HCT116 (cell line): Measurements from ENCODE around the gene RAB36. TPM values are rescaled to one million over a fixed set of nuclear protein-coding genes. Genes with fewer than 3 reads are reported as not detected.

Experiments used
- ATAC-seq: fragments of 200-7000 bp; cut with Tn5 transposase; 2 replicates; pipeline ENCODE4 v1.9.1; 2020; ENCODE audit warnings: mild to moderate bottlenecking, moderate library complexity
- BruUV-seq: library from RNA; stranded (reverse); fragments of 400-500 nt; replicated peaks from 2 replicates; lab custom pipeline; 2021; lab: Mats Ljungman, UMichigan
- CTCF ChIA-PET: fragments of 300-600 bp; sonication (Branson Sonifier 250); formaldehyde crosslinking; loops from one replicate; lab custom pipeline; 2021; ENCODE audit warnings: antibody characterized with exemption; lab: Charles Lee
- POLR2A ChIA-PET: fragments of 300-600, 350-600 bp; sonication (Branson Sonifier 250); formaldehyde crosslinking; loops from one replicate; lab custom pipeline; 2021; ENCODE audit warnings: antibody characterized with exemption; lab: Charles Lee
- RAD21 ChIA-PET, 2 experiments: fragments of 300-600 bp; sonication (Branson Sonifier 250); formaldehyde crosslinking; loops; one replicate each; lab custom pipeline; 2023; ENCODE audit warnings: low total read pairs in 2 of 2; ENCODE audit not compliant: uncharacterized antibody in 2 of 2, unreplicated experiment in 2 of 2, low non-redundant PET in 1 of 2; lab: Charles Lee
- DNase-seq: peaks from one replicate; pipeline ENCODE4 v3.0.0-alpha.2; 2010; ENCODE audit warnings: low read depth, low spot score
- H2AFZ ChIP-seq: fragments of 200-600 bp; shearing (Covaris generic), sonication (generic); 2 replicates; pipeline ENCODE4 v1.6.1; 2017; ENCODE audit warnings: low read depth, mixed run types, mixed read lengths, antibody characterized with exemption, low read length; ENCODE audit not compliant: poor library complexity, severe bottlenecking
- H3K27ac ChIP-seq: 2 replicates; pipeline ENCODE4 v1.5.1; 2012; ENCODE audit warnings: low read depth, low read length
- H3K27me3 ChIP-seq: fragments of 200-600 bp; sonication (generic); 2 replicates; pipeline ENCODE4 v1.6.1; 2016; ENCODE audit warnings: mixed run types, low read length, mixed read lengths; ENCODE audit not compliant: insufficient read depth
- H3K36me3 ChIP-seq, 2 experiments: fragments of 200-500 bp in 1 of 2; fragments of 200-600 bp in 1 of 2; sonication (Bioruptor generic) in 1 of 2; sonication (generic) in 1 of 2; 2 replicates each; pipeline versions ENCODE4 v1.5.1 to v1.6.1; 2014 to 2016; ENCODE audit warnings: low read length in 2 of 2, inconsistent platforms in 1 of 2, mixed read lengths in 1 of 2, mixed run types in 1 of 2; ENCODE audit not compliant: insufficient read depth in 2 of 2, control insufficient read depth in 1 of 2
- H3K4me1 ChIP-seq, 2 experiments: fragments of 200-600 bp in 1 of 2; sonication (generic) in 1 of 2; 2 replicates each; pipeline versions ENCODE4 v1.5.1 to v1.6.1; 2012 to 2017; ENCODE audit warnings: low read length in 2 of 2, inconsistent platforms in 1 of 2, mild to moderate bottlenecking in 1 of 2, mixed read lengths in 1 of 2, mixed run types in 1 of 2, moderate library complexity in 1 of 2; ENCODE audit not compliant: insufficient read depth in 2 of 2, control insufficient read depth in 1 of 2
- H3K4me2 ChIP-seq: fragments of 200-600 bp; sonication (generic); 2 replicates; pipeline ENCODE4 v1.6.1; 2017; ENCODE audit warnings: mixed run types, low read length, mixed read lengths
- H3K4me3 ChIP-seq, 2 experiments: fragments of 200-600 bp in 1 of 2; sonication (generic) in 1 of 2; replicated peaks in 1 of 2; 2 replicates each; pipeline ENCODE4 v1.5.1; 2011 to 2016; ENCODE audit warnings: low read length in 2 of 2, control low read depth in 1 of 2, low read depth in 1 of 2, mild to moderate bottlenecking in 1 of 2, mixed read lengths in 1 of 2, mixed run types in 1 of 2
- H3K79me2 ChIP-seq: fragments of 200-600 bp; sonication (generic); 2 replicates; pipeline ENCODE4 v1.6.1; 2017; ENCODE audit warnings: mild to moderate bottlenecking, mixed run types, low read length, moderate library complexity, mixed read lengths; ENCODE audit not compliant: insufficient read depth
- H3K9ac ChIP-seq: fragments of 200-600 bp; sonication (generic); 2 replicates; pipeline ENCODE4 v1.6.1; 2016; ENCODE audit warnings: low read length, mixed read lengths
- H3K9me2 ChIP-seq: fragments of 200-600 bp; sonication (generic), shearing (Covaris generic); 2 replicates; pipeline ENCODE4 v1.6.1; 2017; ENCODE audit warnings: mixed run types, mild to moderate bottlenecking, moderate library complexity; ENCODE audit not compliant: insufficient read depth
- H3K9me3 ChIP-seq, 2 experiments: fragments of 200-500 bp in 1 of 2; fragments of 200-600 bp in 1 of 2; sonication (Bioruptor generic) in 1 of 2; sonication (generic) in 1 of 2; 2 replicates each; pipeline ENCODE4 v1.6.1; 2014 to 2017; ENCODE audit warnings: low read length in 2 of 2, mixed read lengths in 2 of 2, inconsistent platforms in 1 of 2, low read depth in 1 of 2, mild to moderate bottlenecking in 1 of 2, mixed run types in 1 of 2, moderate library complexity in 1 of 2; ENCODE audit not compliant: control insufficient read depth in 1 of 2, insufficient read depth in 1 of 2
- H4K20me1 ChIP-seq: fragments of 200-600 bp; sonication (generic), shearing (Covaris generic); 2 replicates; pipeline ENCODE4 v1.6.1; 2017; ENCODE audit warnings: mixed run types, mild to moderate bottlenecking, moderate library complexity; ENCODE audit not compliant: insufficient read depth
- CBX3 ChIP-seq: IDR thresholded peaks from 2 replicates; pipeline ENCODE4 v1.6.1; 2012; ENCODE audit warnings: low read depth
- CEBPB ChIP-seq: IDR thresholded peaks from 2 replicates; pipeline ENCODE4 v1.6.1; 2012; ENCODE audit warnings: low read depth
- ELF1 ChIP-seq: IDR thresholded peaks from 2 replicates; pipeline ENCODE4 v1.6.1; 2012; ENCODE audit warnings: low read depth, borderline replicate concordance
- EZH2 ChIP-seq: fragments of 200-600 bp; sonication (generic); IDR thresholded peaks from 2 replicates; pipeline ENCODE4 v1.6.1; 2017; ENCODE audit warnings: antibody characterized with exemption, mixed run types
- JUND ChIP-seq: IDR thresholded peaks from 2 replicates; pipeline ENCODE4 v1.6.1; 2012
- MAX ChIP-seq: IDR thresholded peaks from 2 replicates; pipeline ENCODE4 v1.6.1; 2012
- RAD21 ChIP-seq: IDR thresholded peaks from 2 replicates; pipeline ENCODE4 v1.6.1; 2012; ENCODE audit warnings: low read depth, mild to moderate bottlenecking
- TCF7L2 ChIP-seq: IDR thresholded peaks from 2 replicates; pipeline ENCODE4 v1.7.0; 2011; ENCODE audit warnings: borderline replicate concordance, inconsistent platforms; ENCODE audit not compliant: insufficient read depth, insufficient read length; ENCODE audit errors: extremely low read depth
- YY1 ChIP-seq: IDR thresholded peaks from 2 replicates; pipeline ENCODE4 v1.6.1; 2011; ENCODE audit warnings: low read length, low read depth, moderate library complexity, mild to moderate bottlenecking; ENCODE audit not compliant: insufficient replicate concordance; ENCODE audit errors: extremely low read depth
- ZBTB33 ChIP-seq: IDR thresholded peaks from 2 replicates; pipeline ENCODE4 v1.6.1; 2011; ENCODE audit warnings: mild to moderate bottlenecking, low read length, moderate library complexity; ENCODE audit not compliant: insufficient replicate concordance; ENCODE audit errors: extremely low read depth
- ZNF274 ChIP-seq: fragments of 200-500 bp; sonication (Bioruptor generic); IDR thresholded peaks from 2 replicates; pipeline ENCODE4 v1.6.1; 2014; ENCODE audit warnings: mild to moderate bottlenecking, low read depth, low read length, inconsistent platforms
- intact Hi-C: fragments of 100-400 bp; cut with micrococcal nuclease; formaldehyde crosslinking; loops from 2 replicates; pipeline ENCODE4 v1.10.0; 2022
- total RNA-seq: library from RNA; stranded (reverse); gene quantifications from one replicate; pipeline ENCODE4 v1.2.1, GENCODE V29; 2021; ENCODE audit not compliant: unreplicated experiment

RAB36 gene
- total RNA-seq, 1 experiment from 2014 or later, result 6.1 TPM

GRCh38 chr22:23153994-23154393 lies 8.7 kb downstream of the RAB36 start:
- POLR2A ChIA-PET, result no interaction called here
- no peak overlapping the region for H3K4me2 ChIP-seq
- no peak overlapping the region for H3K27ac ChIP-seq
- H2AFZ ChIP-seq, result no peak overlapping the region
- BruUV-seq, result no TSS peak
- CTCF ChIA-PET, result no interaction called here
- H3K27me3 ChIP-seq, result no peaks in the 10 kb centered on the region
- TF ChIP-seq TCF7L2 (no peak), CEBPB (no peak), CBX3 (no peak), ELF1 (no peak), JUND (no peak), EZH2 (no peak), ZBTB33 (no peak), YY1 (no peak)
- H3K4me1 ChIP-seq, result peaks cover 4 to 13% of the 10 kb centered on the region in 2 experiments; a peak in 3 of 4 replicates
- no peaks in the 10 kb centered on the region for H3K9me2 ChIP-seq
- no peaks in the 10 kb centered on the region for H4K20me1 ChIP-seq
- H3K9me3 ChIP-seq, result no peaks in the 10 kb centered on the region
- ATAC-seq (no peak), DNase-seq (no peak)
- H3K79me2 ChIP-seq, result no peaks in the 10 kb centered on the region
- H3K4me3 ChIP-seq, result no peak overlapping the region
- no peaks in the 10 kb centered on the region for H3K36me3 ChIP-seq
- intact Hi-C loops, result no loop called here
- RAD21 ChIA-PET, result no interaction called here
- H3K9ac ChIP-seq, result no peak overlapping the region

- POLR2A ChIA-PET, result no interaction called here
- Histone ChIP-seq H4K20me1 (no peaks in the 10 kb centered on the region), H3K4me3 (no peak overlapping the region), H3K27ac (no peak overlapping the region), H3K4me1 (peaks cover 4 to 13% of the 10 kb centered on the region in 2 experiments; a peak in 3 of 4 replicates), H3K79me2 (no peaks in the 10 kb centered on the region), H3K9me2 (no peaks in the 10 kb centered on the region), H3K9ac (no peak overlapping the region)
- DNase-seq (no peak), ATAC-seq (no peak)
- CTCF ChIA-PET, result no interaction called here
- intact Hi-C loops, result no loop called here
- RAD21 ChIA-PET, result no interaction called here
- TF ChIP-seq RAD21 (no peak), ZNF274 (no peak), MAX (no peak), EZH2 (no peak)
- TF ChIP-seq, all 23 proteins: peak for 0
- H3K36me3 ChIP-seq, result no peaks in the 10 kb centered on the region
- no TSS peak for BruUV-seq
- H3K27me3 ChIP-seq, result no peaks in the 10 kb centered on the region
- no peaks in the 10 kb centered on the region for H3K9me3 ChIP-seq
- no peak overlapping the region for H2AFZ ChIP-seq
- H3K4me2 ChIP-seq, result no peak overlapping the region
Observed at GRCh38 chr22:23154461-23154860, 9.2 kb downstream of the RAB36 start.
